C4-2B (cell line): ENCODE data around the gene KLK12.

Experiments
- CTCF ChIP-seq: fragments of 450-650 bp; conservative IDR thresholded peaks from 2 replicates; pipeline ENCODE4 v1.5.1; 2017; ENCODE audit warnings: mild to moderate bottlenecking
- ZFX ChIP-seq: fragments of 450-650 bp; IDR thresholded peaks from 2 replicates; pipeline ENCODE4 v1.6.1; 2017

GRCh38 chr19:51063664-51064063 is 28.9 kb upstream of the KLK12 start:
- TF ChIP-seq CTCF: no peak
- TF ChIP-seq ZFX: no peak
